ENCODE data around the gene TMEM92. TPM values are rescaled to one million over a fixed set of nuclear protein-coding genes. Genes with fewer than 3 reads are reported as not detected.
A peak's percentile ranks its signal among the peaks of the same experiment; 100 is the strongest.

Gene TMEM92
- not detected for total RNA-seq
- long read RNA-seq, result 0 reads

GRCh38 chr17:50274142-50274896 lies at the start of gene TMEM92:
TMEM92 (plus strand) TSS chr17:50274466; CDS start chr17:50274502, 36 bp downstream.
- intact Hi-C loops (cut with DNase I), result no loop called here
- ATAC-seq (ENCODE audit: poor library complexity) (no peak), DNase-seq (no peak)

GRCh38 chr17:50225701-50226240 lies 48.5 kb upstream of the TMEM92 start:
- DNase-seq (no peak), ATAC-seq (ENCODE audit: poor library complexity) (no peak)
- intact Hi-C loops (cut with DNase I), result no loop called here

GRCh38 chr17:50234581-50234980 lies 39.7 kb upstream of the TMEM92 start:
- no peak for DNase-seq
- intact Hi-C loops (cut with DNase I), result no loop called here
- ATAC-seq (ENCODE audit: poor library complexity), result no peak

GRCh38 chr17:50237901-50238300 lies 36.4 kb upstream of the TMEM92 start:
- DNase-seq (no peak), ATAC-seq (ENCODE audit: poor library complexity) (no peak)
- intact Hi-C loops (cut with DNase I), result no loop called here

GRCh38 chr17:50238601-50239280 lies 35.5 kb upstream of the TMEM92 start:
- DNase-seq (no peak), ATAC-seq (ENCODE audit: poor library complexity) (no peak)
- intact Hi-C loops (cut with DNase I), result no loop called here

GRCh38 chr17:50239937-50240336 lies 34.3 kb upstream of the TMEM92 start:
- peak; percentile 72 for ATAC-seq (ENCODE audit: poor library complexity)
- intact Hi-C loops (cut with DNase I), result no loop called here
- no peak for DNase-seq

- ATAC-seq (ENCODE audit: poor library complexity) (no peak), DNase-seq (no peak)
- intact Hi-C loops (cut with DNase I), result no loop called here
Observed at GRCh38 chr17:50240851-50241250, 33.4 kb upstream of the TMEM92 start.

- DNase-seq (no peak), ATAC-seq (ENCODE audit: poor library complexity) (no peak)
- intact Hi-C loops (cut with DNase I), result no loop called here
Observed at GRCh38 chr17:50241431-50241830, 32.8 kb upstream of the TMEM92 start.

GRCh38 chr17:50244771-50245170 lies 29.5 kb upstream of the TMEM92 start:
- ATAC-seq (ENCODE audit: poor library complexity) (no peak), DNase-seq (no peak)
- intact Hi-C loops (cut with DNase I), result no loop called here

GRCh38 chr17:50248255-50248654 lies 26.0 kb upstream of the TMEM92 start:
- intact Hi-C loops (cut with DNase I), result no loop called here
- ATAC-seq (ENCODE audit: poor library complexity) (no peak), DNase-seq (no peak)

- intact Hi-C loops (cut with DNase I), result no loop called here
Observed at GRCh38 chr17:50252781-50253180, 21.5 kb upstream of the TMEM92 start.

GRCh38 chr17:50255766-50256635 lies 18.3 kb upstream of the TMEM92 start:
- ATAC-seq (ENCODE audit: poor library complexity), result no peak
- intact Hi-C loops (cut with DNase I), result no loop called here
- DNase-seq, result no peak

More at GRCh38 chr17:50252781-50253180, 21.5 kb upstream of the TMEM92 start:
- ATAC-seq (ENCODE audit: poor library complexity) (no peak), DNase-seq (no peak)

- no peak for ATAC-seq (ENCODE audit: poor library complexity)
- DNase-seq, result no peak
- intact Hi-C loops (cut with DNase I), result no loop called here
Observed at GRCh38 chr17:50256826-50257618, 17.2 kb upstream of the TMEM92 start.

GRCh38 chr17:50257676-50258224 lies 16.5 kb upstream of the TMEM92 start:
- DNase-seq (no peak), ATAC-seq (ENCODE audit: poor library complexity) (peak; percentile 12)
- intact Hi-C loops (cut with DNase I), result no loop called here

GRCh38 chr17:50258647-50259476 lies 15.4 kb upstream of the TMEM92 start:
- ATAC-seq (ENCODE audit: poor library complexity), result peak; percentile 12
- DNase-seq, result no peak
- intact Hi-C loops (cut with DNase I), result no loop called here

- DNase-seq (no peak), ATAC-seq (ENCODE audit: poor library complexity) (no peak)
- intact Hi-C loops (cut with DNase I), result no loop called here
Observed at GRCh38 chr17:50259477-50260324, 14.6 kb upstream of the TMEM92 start.
